DND-41 (cell line): Measurements from ENCODE around the gene CTNNA1.

Source experiments
- EZH2 ChIP-seq: IDR thresholded peaks from 3 replicates; pipeline ENCODE4 v1.6.1; 2012; ENCODE audit warnings: borderline replicate concordance, low read depth, mild to moderate bottlenecking, moderate library complexity, low read length, inconsistent platforms; ENCODE audit not compliant: severe bottlenecking
- TF ChIP-seq, protein P1 (sequence below): IDR thresholded peaks from 2 replicates; pipeline ENCODE4 v1.5.1; 2012; ENCODE audit warnings: borderline replicate concordance, low read length, moderate library complexity, mild to moderate bottlenecking; ENCODE audit not compliant: poor library complexity, severe bottlenecking; ENCODE audit errors: extremely low read depth

DNA sequence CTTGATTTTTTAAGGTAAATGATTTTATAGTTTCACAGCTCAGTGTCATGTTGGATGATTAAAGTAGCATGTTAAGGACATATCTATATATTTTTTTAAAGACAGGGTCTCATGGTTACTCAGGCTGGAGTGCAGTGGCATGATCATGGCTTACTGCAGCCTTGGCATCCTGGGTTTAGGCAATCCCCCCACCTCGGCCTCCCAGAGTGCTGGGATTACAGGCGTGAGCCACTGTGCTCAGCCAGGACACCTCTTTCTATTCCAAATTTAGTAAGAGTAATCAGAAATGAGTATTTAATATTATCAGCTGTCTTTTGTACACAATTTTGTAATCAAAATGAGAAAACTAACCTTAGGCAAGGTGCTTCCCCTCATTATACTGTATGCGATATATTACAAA, 160.5 kb downstream of the CTNNA1 start:
- TF ChIP-seq, protein P1, sequence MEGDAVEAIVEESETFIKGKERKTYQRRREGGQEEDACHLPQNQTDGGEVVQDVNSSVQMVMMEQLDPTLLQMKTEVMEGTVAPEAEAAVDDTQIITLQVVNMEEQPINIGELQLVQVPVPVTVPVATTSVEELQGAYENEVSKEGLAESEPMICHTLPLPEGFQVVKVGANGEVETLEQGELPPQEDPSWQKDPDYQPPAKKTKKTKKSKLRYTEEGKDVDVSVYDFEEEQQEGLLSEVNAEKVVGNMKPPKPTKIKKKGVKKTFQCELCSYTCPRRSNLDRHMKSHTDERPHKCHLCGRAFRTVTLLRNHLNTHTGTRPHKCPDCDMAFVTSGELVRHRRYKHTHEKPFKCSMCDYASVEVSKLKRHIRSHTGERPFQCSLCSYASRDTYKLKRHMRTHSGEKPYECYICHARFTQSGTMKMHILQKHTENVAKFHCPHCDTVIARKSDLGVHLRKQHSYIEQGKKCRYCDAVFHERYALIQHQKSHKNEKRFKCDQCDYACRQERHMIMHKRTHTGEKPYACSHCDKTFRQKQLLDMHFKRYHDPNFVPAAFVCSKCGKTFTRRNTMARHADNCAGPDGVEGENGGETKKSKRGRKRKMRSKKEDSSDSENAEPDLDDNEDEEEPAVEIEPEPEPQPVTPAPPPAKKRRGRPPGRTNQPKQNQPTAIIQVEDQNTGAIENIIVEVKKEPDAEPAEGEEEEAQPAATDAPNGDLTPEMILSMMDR, result no peak
- no peak for TF ChIP-seq EZH2
